HG03469 (cell line): Measurements from ENCODE around the gene TMEM114.

Experiments used
- ATAC-seq: cut with Tn5 transposase; IDR thresholded peaks from one replicate; pipeline ENCODE4 v1.9.1; 2021; ENCODE audit warnings: mild to moderate bottlenecking, moderate library complexity, moderate number of reproducible peaks; ENCODE audit not compliant: unreplicated experiment

Gene TMEM114

DNA sequence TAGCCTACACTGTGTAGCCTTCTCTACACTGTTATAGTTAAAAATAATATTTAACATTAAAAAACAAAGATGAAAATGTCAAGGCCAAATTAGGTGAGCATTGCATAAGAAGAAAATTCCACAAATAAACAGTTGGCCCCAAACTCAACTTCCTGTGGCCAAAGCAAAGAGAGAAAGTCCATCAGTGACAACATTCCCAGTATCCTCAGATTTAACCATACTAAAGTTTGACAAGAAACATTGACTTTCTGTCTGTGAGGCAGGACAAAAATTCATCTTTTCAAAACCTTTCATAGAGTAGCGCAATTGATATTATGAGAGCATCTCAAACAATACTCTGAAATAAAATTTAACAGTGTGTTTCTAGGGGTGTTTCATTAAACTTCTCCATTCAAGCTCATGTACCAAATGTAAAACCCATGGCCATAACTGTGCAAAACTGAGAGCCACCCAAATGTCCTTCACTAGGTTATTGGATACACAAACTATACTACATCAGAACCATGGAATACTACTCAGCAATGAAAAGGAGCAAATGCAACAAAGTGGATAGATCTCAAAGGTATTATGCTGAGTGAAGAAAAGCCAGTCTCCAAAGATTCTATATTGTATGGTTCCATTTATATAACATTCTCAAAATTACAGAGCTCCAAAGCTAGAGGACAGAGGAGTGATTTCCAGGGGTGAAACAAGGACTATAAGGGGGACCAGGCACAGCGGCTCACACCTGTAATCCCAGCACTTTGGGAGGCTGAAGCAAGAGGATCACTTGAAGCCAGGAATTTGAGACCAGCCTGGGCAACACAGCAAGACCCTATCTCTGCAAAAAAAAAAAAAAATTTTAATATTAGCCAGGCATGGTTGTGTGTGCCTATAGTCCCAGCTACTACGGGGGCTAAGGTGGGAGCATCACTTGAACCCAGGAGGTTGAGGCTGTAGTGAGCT, 38.7 kb downstream of the TMEM114 start:
- ATAC-seq: no peak

DNA sequence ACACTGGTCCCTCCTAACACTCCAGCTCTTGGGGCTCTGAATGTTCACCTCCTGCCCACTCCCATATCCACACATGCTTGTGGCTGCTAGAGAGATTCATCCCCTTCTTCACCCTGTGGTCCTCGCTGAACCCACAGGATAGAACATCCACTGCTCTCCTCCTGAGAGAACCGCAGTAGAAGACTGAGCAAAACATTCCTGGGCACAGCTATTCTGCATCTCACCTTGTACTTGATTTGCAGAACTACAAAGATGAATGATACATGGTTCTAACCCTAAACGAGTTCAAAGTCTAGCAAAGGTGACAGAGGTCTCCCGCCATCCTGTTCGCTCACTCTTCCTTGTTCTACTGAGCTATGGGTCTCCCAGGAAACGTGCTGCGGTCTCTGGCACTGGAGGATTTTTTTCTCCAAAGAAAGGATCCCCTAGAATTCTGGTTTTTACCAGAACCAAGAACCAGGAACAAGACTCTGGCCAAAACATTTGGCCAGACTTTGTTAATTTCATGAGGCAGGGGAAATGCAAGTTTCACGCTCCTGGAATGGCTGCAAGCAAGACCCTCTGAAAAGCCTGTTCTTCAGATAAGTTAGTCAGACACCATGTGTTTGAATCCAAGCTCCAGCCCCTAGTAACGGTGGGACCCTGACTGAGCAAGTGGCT, 39.5 kb downstream of the TMEM114 start:
- ATAC-seq: no peak

DNA sequence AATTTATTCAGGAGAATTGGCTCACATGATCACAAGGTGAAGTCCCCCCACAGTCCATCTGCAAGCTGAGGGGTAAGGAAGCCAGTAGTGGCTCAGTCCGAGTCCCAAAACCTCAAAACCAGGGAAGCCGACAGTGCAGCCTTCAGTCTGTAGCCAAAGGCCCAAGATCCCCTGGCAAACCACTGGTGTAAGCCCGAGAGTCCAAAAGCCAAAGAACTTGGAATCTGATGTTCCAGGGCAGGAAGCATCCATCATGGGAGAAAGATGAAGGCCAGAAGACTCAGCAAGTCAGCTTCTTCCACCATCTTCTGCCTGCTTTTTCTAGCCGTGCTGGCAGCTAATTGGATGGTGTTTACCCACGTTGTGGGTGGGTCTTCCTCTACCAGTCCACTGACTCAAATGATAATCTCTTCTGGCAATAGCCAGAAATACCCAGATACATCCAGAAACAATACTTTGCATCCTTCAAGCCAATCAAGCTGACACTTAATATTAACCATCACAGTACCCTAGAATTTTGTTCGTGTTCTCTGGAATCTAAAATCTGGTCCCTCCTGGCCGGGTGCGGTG, 40.4 kb downstream of the TMEM114 start:
- no peak for ATAC-seq

DNA sequence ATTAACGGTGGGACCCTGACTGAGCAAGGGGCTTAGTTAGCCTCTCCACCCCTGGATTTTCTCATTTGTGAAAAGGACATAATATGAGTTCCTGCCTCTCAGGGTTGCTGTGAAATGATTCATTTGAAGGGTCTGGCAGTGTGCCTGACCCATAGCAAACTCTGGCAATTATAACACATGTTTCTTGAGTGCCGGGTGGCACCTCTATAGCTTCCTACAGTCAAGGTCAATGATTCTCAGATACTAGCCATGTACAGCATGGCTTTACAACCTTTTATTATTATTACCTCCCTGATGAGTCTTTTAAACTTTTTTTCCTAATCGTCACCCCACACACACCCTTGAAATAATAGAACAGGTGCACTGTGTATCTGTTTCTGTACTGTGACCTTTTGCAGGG, 42.1 kb downstream of the TMEM114 start:
- ATAC-seq: no peak

DNA sequence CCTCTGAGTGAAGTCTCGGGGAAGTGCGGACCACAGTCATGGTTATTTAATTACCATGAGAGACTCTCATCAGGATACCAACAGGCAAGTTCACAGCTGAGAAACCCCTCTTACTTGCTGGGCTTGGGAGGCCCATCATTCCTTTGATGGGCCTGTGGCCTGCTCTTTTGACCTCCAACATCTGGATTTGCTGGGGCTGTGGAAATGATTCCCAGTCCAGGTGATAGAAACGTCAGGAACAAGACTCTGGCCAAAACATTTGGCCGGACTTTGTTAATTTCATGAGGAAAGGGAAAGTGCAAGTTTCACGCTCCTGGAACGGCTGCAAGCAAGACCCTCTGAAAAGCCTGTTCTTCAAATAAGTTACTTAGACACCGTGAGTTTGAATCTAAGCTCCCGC, 42.5 kb downstream of the TMEM114 start:
- ATAC-seq: no peak

DNA sequence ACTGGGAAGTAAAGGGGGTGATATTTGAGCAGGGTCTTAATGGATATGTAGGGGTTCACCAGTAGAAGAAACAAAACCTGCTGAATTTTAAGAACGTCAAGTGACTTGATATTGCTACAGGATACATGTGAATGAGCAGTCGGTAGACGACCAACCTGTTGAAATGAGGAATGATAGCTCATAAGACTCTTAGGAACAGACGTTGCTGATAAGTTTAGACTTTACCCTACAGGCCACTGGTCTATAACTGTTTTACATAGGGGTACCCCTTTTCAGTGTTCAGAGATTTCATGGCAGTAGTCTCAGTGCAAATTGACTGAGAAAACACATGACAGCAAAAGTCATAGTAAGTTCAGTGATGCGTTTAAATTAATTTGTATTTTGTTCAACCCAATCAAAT, 45.9 kb downstream of the TMEM114 start:
- ATAC-seq: no peak

DNA sequence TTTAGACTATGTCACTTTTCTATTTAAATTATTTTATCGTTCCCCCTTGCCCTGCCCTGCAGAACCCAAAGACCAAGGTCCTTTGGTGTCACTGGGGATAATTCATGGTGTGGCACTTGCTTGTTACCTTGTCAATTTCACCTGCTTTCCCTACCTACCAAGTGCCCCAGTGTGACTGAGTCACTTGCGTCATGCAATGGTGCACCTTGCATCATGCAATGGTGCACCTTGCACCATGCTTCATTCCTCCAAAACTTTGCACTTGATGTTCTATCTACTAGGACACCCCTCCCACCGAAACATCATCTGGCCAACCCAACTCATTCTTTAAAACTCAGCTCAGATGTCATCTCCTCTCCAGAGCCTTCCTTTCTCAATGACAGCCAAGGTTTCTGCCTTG, 47.1 kb downstream of the TMEM114 start:
- ATAC-seq: no peak

DNA sequence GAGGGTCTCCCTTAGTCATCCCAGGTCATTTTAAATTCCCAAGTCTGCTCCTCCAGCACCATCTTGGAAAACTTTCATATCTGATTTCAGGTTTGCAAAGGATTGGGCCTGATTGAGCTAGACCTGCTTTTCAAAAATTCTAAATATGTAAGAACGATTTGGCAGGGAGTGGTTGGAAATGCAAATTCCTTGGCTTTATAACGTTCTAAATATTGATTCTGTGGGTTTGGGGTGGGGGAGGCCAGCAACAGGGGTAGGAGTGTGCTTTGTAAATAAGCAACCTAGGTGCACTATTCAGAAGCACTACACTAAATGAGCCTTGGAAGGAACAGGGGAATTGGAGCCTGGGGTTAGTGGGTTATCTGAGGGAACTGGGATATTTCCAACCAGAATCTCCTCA, 47.9 kb downstream of the TMEM114 start:
- ATAC-seq: no peak

DNA sequence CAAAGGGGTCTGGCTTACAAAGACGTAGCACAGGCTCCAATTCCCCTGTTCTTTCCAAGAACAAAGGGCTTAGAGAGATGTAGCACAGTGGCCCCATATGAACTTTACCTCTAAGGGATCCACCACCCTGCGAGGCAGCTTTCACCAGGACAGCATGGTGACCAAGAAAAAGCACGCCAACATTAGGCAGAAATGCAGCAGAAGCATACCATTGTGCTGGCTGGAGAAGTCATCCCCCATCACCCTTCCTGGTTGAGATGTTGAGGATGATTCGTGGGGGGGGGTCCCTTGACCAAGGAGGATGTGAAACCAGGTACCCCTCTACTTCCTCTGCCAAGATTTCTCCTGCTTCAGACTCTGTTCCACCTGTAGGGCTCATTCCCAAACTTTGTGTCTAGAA, 48.4 kb downstream of the TMEM114 start:
- no peak for ATAC-seq

DNA sequence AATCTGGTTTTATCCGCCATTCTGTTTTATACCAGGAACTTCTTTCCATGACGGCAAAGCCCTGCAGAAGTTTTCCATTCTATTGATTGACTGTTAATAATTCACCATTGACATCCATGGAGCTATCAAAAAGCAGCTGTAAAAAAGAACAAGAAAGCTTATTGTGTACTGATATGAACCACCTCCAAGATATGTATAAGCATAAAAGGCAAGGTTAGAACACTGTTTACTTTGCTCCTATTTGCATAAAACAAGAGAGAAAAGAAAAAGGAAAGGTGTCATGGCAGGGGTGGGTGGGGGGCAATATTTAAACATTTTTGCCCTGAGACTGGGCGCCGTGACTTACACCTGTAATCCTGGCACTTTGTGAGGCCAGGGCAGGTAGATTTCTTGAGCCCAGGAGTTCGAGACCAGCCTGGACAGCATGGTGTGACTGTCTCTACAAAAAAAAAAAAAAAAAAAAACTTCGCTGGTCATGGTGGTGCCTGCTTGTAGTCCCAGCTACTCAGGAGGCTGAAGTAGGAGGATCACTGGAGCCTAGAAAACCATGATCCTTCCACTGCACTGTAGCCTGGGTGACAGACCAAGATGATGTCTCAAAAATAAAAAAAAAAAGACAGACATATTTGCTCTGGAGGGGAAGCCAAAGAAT, 52.5 kb downstream of the TMEM114 start:
- ATAC-seq: no peak

DNA sequence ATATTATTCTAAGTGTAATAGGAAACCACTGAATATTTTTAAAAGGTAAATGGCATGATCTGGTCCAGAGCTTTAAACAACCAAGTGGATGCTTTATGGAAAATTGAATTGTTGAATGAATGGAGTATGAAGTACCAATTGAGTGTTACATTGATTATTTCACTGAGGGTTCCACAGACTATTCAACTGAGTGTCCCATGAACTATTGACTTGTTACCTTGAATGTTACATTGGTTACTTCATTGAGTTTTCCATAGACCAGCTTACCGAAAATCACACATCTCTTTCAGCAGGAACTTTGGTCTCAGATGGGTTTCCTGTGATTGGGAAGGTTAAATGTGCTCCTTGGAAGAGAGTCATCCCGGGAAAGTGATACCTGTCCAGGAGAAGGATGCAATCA, 56.8 kb downstream of the TMEM114 start:
- no peak for ATAC-seq

DNA sequence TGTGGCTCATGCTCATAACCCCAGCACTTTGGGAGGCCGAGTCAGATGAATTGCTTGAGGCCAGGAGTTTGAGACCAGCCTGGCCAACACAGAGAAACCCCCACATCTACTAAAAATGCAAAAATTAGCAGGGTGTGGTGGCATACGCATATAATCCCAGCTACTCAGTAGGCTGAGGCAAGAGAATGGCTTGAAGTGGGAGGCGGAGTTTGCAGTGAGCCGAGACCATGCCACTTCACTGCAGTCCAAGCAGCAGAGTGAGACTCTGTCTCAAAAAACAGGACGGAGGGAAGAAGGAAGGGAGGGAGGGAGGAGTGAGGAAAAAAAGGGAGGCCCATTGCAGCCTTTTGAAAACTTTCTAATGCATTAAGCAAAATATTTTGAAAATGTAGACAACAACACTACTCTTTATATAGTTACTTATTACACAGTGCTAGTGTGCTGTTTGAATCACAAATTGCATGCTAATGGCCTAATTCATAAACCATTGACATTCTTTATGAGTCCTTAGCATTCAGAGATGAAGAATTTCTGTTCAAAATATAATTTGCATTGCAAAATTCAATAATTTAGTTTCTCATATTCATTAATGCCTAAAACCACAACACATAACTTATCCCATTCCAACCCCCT, 59.4 kb downstream of the TMEM114 start:
- ATAC-seq: no peak

DNA sequence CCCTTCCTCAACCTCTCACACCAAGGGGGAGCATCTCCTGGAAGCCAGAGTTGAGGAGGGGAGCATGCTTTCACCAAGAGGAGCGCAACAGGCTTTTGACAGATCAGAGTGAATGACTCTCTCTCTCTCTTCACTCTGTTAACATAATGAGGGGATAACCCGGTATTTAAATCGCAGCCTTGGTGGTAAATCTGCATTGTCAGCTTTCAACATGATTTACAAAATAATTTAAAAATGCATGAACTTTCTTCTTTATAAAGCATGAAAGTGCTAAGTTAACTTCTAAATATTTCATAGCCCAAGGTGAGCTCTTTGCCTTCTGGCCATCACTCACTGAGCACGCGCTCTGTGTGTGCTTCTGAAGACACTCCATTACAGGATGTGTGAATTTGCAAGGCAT, 61.8 kb downstream of the TMEM114 start:
- ATAC-seq: no peak

DNA sequence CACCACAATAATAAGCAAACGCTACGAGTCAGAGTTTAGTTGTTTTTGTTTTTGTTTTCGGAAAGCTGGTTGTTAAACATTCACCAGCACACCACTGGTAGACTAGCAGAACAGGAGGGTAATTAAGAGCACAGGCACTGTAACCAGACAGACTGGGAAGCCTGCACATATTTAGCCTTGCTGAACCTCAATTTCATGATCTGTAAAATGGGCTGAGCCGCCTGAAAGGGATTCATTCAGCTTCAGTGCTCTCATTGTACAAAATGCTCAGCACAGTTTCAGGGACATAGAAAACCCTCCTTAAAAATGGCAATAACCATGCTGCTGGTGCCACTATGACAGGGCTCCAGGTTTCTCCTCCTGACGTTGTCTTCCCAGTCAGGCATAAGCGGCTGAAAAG, 66.4 kb downstream of the TMEM114 start:
- no peak for ATAC-seq

DNA sequence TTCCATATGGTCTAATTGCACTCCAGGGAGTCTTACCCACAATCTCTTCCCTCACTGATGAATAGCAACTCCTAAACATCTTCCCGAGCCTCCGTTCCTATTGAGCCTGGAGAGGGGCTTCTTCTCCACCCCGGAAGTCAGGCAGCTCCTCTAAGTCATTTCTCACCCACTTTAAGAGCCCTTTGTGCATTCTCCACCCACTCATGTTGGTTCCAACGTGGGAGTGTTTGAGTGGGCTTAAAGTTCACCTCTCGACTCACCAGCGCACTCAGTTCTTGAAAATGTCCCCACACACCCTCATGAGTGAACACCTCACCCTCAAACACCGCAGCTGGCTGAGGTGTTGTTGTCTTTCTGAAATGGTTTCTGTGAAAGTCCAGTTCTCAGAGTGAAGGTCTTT, 67.6 kb downstream of the TMEM114 start:
- no peak for ATAC-seq

DNA sequence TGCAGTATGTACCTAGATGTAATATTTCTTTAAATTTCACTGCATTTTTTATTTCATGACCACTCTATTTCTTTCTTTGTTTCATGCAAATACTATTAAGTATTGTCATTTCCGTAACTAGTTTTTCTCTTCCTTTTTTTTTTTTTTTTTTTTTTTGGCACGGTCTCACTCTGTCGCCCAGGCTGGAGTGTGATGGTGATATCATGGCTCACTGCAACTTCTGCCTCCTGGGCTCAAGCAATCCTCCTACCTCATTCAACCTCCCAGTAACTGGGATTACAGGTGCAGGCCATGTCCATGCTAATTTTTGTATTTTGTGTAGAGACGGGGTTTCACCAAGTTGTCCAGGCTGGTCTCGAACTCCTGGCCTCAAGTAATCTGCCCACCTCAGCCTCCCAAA, 70.7 kb downstream of the TMEM114 start:
- ATAC-seq: no peak
